Erythroblast (primary cell): ENCODE measurements around the gene URAD.
"Not testable (repeated sequence)": the region's sequence is repeated elsewhere in the genome, so short reads cannot be mapped to it uniquely, and the experiment has no call there.

ENCODE experiments used
- DNase-seq, 2 experiments: peaks; one replicate each; lab custom pipeline; 2025; lab: John Stamatoyannopoulos, UW
- GATA1 ChIP-seq: IDR thresholded peaks from 2 replicates; pipeline ENCODE4 v1.6.1; 2011; ENCODE audit warnings: low read depth, mild to moderate bottlenecking, control low read depth, low read length, moderate library complexity
- POLR2A ChIP-seq: IDR thresholded peaks from 2 replicates; pipeline ENCODE4 v1.6.1; 2011; ENCODE audit warnings: mild to moderate bottlenecking, low read length

URAD gene

GRCh38 chr13:27970382-27971235 is 17.9 kb downstream of the URAD start:
- no peak for TF ChIP-seq POLR2A
- no peak for TF ChIP-seq GATA1
- DNase-seq: no peak

GRCh38 chr13:27969866-27970229 is 18.6 kb downstream of the URAD start:
- no peak for DNase-seq
- no peak for TF ChIP-seq POLR2A
- TF ChIP-seq GATA1: no peak

GRCh38 chr13:27969082-27969865 is 19.2 kb downstream of the URAD start, which contains the start of gene CDX2:
Gene CDX2, minus strand, starts transcription at chr13:27969315. Its CDS starts 309 bp downstream, at chr13:27969006.
- TF ChIP-seq GATA1 (no peak), POLR2A (no peak)
- DNase-seq: no peak

- DNase-seq: no peak
- no peak for TF ChIP-seq POLR2A
- TF ChIP-seq GATA1: no peak
Observed at GRCh38 chr13:27968316-27969081, 20.0 kb downstream of the URAD start.

- no peak for TF ChIP-seq GATA1
- no peak for TF ChIP-seq POLR2A
- DNase-seq: no peak
Observed at GRCh38 chr13:27967736-27968315, 20.7 kb downstream of the URAD start.

- no peak for TF ChIP-seq GATA1
- TF ChIP-seq POLR2A: no peak
- DNase-seq: no peak
Observed at GRCh38 chr13:27967203-27967735, 21.2 kb downstream of the URAD start.

GRCh38 chr13:27966641-27967202 is 21.8 kb downstream of the URAD start:
- DNase-seq: no peak
- TF ChIP-seq GATA1: no peak
- TF ChIP-seq POLR2A: no peak

- TF ChIP-seq POLR2A: no peak
- TF ChIP-seq GATA1: no peak
- no peak for DNase-seq
Observed at GRCh38 chr13:27965740-27966640, 22.5 kb downstream of the URAD start.

- no peak for DNase-seq
- no peak for TF ChIP-seq POLR2A
- TF ChIP-seq GATA1: no peak
Observed at GRCh38 chr13:27965343-27965739, 23.2 kb downstream of the URAD start.

GRCh38 chr13:27964741-27965323 is 23.7 kb downstream of the URAD start:
- no peak for TF ChIP-seq GATA1
- TF ChIP-seq POLR2A: no peak
- DNase-seq: no peak

- not testable (repeated sequence) for DNase-seq
Observed at GRCh38 chr13:27964206-27964605, 24.3 kb downstream of the URAD start.
